A549 (cell line): Measurements from ENCODE around the gene HS3ST3B1. TPM values are rescaled to one million over a fixed set of nuclear protein-coding genes. Genes with fewer than 3 reads are reported as not detected.

Source experiments
- ATAC-seq, 2 experiments: fragments of 200-7000 bp in 1 of 2; fragments of >200 bp in 1 of 2; cut with Nextera tagmentation in 1 of 2; cut with Tn5 transposase in 1 of 2; 3 replicates each; pipeline versions ENCODE4 v1.8.0 to v1.9.1; 2018 to 2020; ENCODE audit warnings: mild to moderate bottlenecking in 1 of 2, moderate library complexity in 1 of 2
- CTCF ChIA-PET: fragments of 300-600 bp; sonication (Branson Sonifier 250); formaldehyde crosslinking; extraction: SDS; loops from one replicate; lab custom pipeline; 2021; ENCODE audit warnings: antibody characterized with exemption, inconsistent platforms; lab: Yijun Ruan, JAX
- POLR2A ChIA-PET: fragments of 350-600 bp; formaldehyde crosslinking; extraction: SDS; loops from one replicate; lab custom pipeline; 2021; ENCODE audit warnings: antibody characterized with exemption, inconsistent platforms; lab: Yijun Ruan, JAX
- DNase-seq, 2 experiments: peaks; one replicate each; pipeline versions ENCODE4 v3.0.0 to v3.0.0-alpha.2; 2011 to 2016; ENCODE audit warnings: low read depth in 1 of 2, low spot score in 1 of 2
- FAIRE-seq: peaks from 2 replicates; lab custom pipeline; 2011; peaks lifted over from hg19 to GRCh38; lab: Jason Lieb, UNC
- H3K27ac ChIP-seq, 2 experiments: fragments of >200 bp; sonication (Bioruptor Twin); formaldehyde crosslinking; 3 replicates each; pipeline ENCODE4 v1.5.1; 2016 to 2017
- H3K4me1 ChIP-seq: fragments of >200 bp; sonication (Bioruptor Twin); formaldehyde crosslinking; 3 replicates; pipeline ENCODE4 v1.6.1; 2016
- H3K4me2 ChIP-seq: fragments of >200 bp; sonication (Bioruptor Twin); formaldehyde crosslinking; 3 replicates; pipeline ENCODE4 v1.6.1; 2016
- H3K4me3 ChIP-seq: fragments of >200 bp; sonication (Bioruptor Twin); formaldehyde crosslinking; 3 replicates; pipeline ENCODE4 v1.5.1; 2016
- H3K9me3 ChIP-seq: fragments of >200 bp; sonication (Bioruptor Twin); formaldehyde crosslinking; 3 replicates; pipeline ENCODE4 v1.6.1; 2016
- BHLHE40 ChIP-seq: IDR thresholded peaks from 2 replicates; pipeline ENCODE4 v1.6.1; 2012; ENCODE audit warnings: low read depth, low read length, inconsistent platforms
- CEBPB ChIP-seq, 2 experiments: fragments of >200 bp in 1 of 2; sonication (Bioruptor Twin) in 1 of 2; formaldehyde crosslinking in 1 of 2; IDR thresholded peaks; 2 replicates each; pipeline ENCODE4 v1.6.1; 2012 to 2016
- CHD2 ChIP-seq: fragments of 150-350 bp; IDR thresholded peaks from 2 replicates; pipeline ENCODE4 v1.6.1; 2014; ENCODE audit warnings: low read length; ENCODE audit not compliant: partially characterized antibody
- CHD4 ChIP-seq: fragments of 200-600 bp; sonication (generic); IDR thresholded peaks from 2 replicates; pipeline ENCODE4 v1.6.1; 2016; ENCODE audit warnings: antibody characterized with exemption, mild to moderate bottlenecking, borderline replicate concordance
- EP300 ChIP-seq, 2 experiments: fragments of >200 bp; sonication (Bioruptor Twin); formaldehyde crosslinking; IDR thresholded peaks; 2 replicates in 1 of 2; 3 replicates in 1 of 2; pipeline ENCODE4 v1.6.1; 2016 to 2017
- ESRRA ChIP-seq: fragments of 150-350 bp; IDR thresholded peaks from 2 replicates; pipeline ENCODE4 v1.6.1; 2014; ENCODE audit warnings: mild to moderate bottlenecking, low read length, borderline replicate concordance
- FOSL2 ChIP-seq, 2 experiments: fragments of 450-650 bp in 1 of 2; fragments of >200 bp in 1 of 2; sonication (Bioruptor Twin) in 1 of 2; formaldehyde crosslinking; IDR thresholded peaks; 2 replicates each; pipeline versions ENCODE4 v1.5.0 to v1.6.1; 2016 to 2020; ENCODE audit warnings: mild to moderate bottlenecking in 1 of 2, moderate library complexity in 1 of 2
- FOXS1 ChIP-seq: fragments of 250-450 bp; sonication (Bioruptor Pico); IDR thresholded peaks from 2 replicates; pipeline ENCODE4 v1.5.0; 2020; ENCODE audit warnings: mild to moderate bottlenecking, moderate library complexity
- HDAC2 ChIP-seq: fragments of 200-600 bp; sonication (generic); IDR thresholded peaks from 2 replicates; pipeline ENCODE4 v1.6.1; 2016
- HOXB13 ChIP-seq: fragments of 250-450 bp; sonication (Bioruptor Pico); IDR thresholded peaks from 2 replicates; pipeline ENCODE4 v1.5.0; 2020; ENCODE audit warnings: low read depth, mild to moderate bottlenecking, moderate library complexity
- HOXB5 ChIP-seq: fragments of 250-450 bp; sonication (Bioruptor Pico); IDR thresholded peaks from 2 replicates; pipeline ENCODE4 v1.5.0; 2020; ENCODE audit warnings: mild to moderate bottlenecking, moderate library complexity
- JUN ChIP-seq, 2 experiments: fragments of >200 bp; sonication (Bioruptor Twin); formaldehyde crosslinking; IDR thresholded peaks; 2 replicates in 1 of 2; 3 replicates in 1 of 2; pipeline ENCODE4 v1.6.1; 2016 to 2017
- JUNB ChIP-seq: fragments of >200 bp; sonication (Bioruptor Twin); formaldehyde crosslinking; IDR thresholded peaks from 2 replicates; pipeline ENCODE4 v1.6.1; 2016
- MAFK ChIP-seq: fragments of 450-650 bp; IDR thresholded peaks from 2 replicates; pipeline ENCODE4 v1.6.1; 2014; ENCODE audit not compliant: partially characterized antibody
- MYC ChIP-seq: IDR thresholded peaks from 2 replicates; pipeline ENCODE4 v1.6.1; 2012; ENCODE audit warnings: mild to moderate bottlenecking, inconsistent platforms, low read length, improper control_type of control experiment, borderline replicate concordance
- NPAS2 ChIP-seq: fragments of 250-450 bp; sonication (Bioruptor Pico); IDR thresholded peaks from 2 replicates; pipeline ENCODE4 v1.8.0; 2022; ENCODE audit warnings: mild to moderate bottlenecking, moderate library complexity, borderline replicate concordance
- POLR2AphosphoS2 ChIP-seq: conservative IDR thresholded peaks from 2 replicates; pipeline ENCODE4 v1.6.1; 2012; ENCODE audit warnings: low read length, improper control_type of control experiment, inconsistent platforms
- RAD21 ChIP-seq, 2 experiments: fragments of >200 bp in 1 of 2; sonication (Bioruptor Twin) in 1 of 2; formaldehyde crosslinking in 1 of 2; IDR thresholded peaks in 1 of 2; conservative IDR thresholded peaks in 1 of 2; 2 replicates in 1 of 2; 3 replicates in 1 of 2; pipeline ENCODE4 v1.6.1; 2012 to 2018; ENCODE audit warnings: inconsistent platforms in 1 of 2
- RARB ChIP-seq: fragments of 250-450 bp; sonication (Bioruptor Pico); IDR thresholded peaks from 2 replicates; pipeline ENCODE4 v1.8.0; 2021; ENCODE audit warnings: mild to moderate bottlenecking, moderate library complexity
- SREBF2 ChIP-seq: fragments of 450-650 bp; IDR thresholded peaks from 2 replicates; pipeline ENCODE4 v1.6.1; 2014; ENCODE audit warnings: mild to moderate bottlenecking, moderate library complexity
- ZFP36 ChIP-seq: fragments of 450-650 bp; IDR thresholded peaks from 2 replicates; pipeline ENCODE4 v1.6.1; 2014; ENCODE audit warnings: borderline replicate concordance; ENCODE audit not compliant: partially characterized antibody
- ZNF302 ChIP-seq: fragments of 250-450 bp; sonication (Bioruptor Pico); IDR thresholded peaks from 2 replicates; pipeline ENCODE4 v1.9.0; 2021; ENCODE audit warnings: inconsistent platforms, mild to moderate bottlenecking, moderate library complexity
- ZSCAN20 ChIP-seq: fragments of 250-450 bp; sonication (Bioruptor Pico); IDR thresholded peaks from 2 replicates; pipeline ENCODE4 v1.8.0; 2022; ENCODE audit warnings: mild to moderate bottlenecking, moderate library complexity
- WGBS: methylation state at CpG from one replicate; pipeline ENCODE4 v1.1.6; 2017; ENCODE audit errors: missing lambda C conversion rate; 5-methylcytosine and 5-hydroxymethylcytosine counted together
- polyA plus RNA-seq, 4 experiments: library from polyadenylated mRNA; depleted of rRNA in 3 of 4; stranded (reverse); fragments of >200 nt; fragmentation: RNase III in 1 of 4; extraction: RNeasy Plus Mini Kit Qiagen cat#74134 plus additional on column Dnase treatment in 1 of 4; gene quantifications; 2 replicates in 3 of 4; 3 replicates in 1 of 4; pipeline ENCODE4 v1.2.3, GENCODE V29; 2011 to 2017
- TF ChIP-seq, protein P1 (sequence below): IDR thresholded peaks from 2 replicates; pipeline ENCODE4 v1.6.1; 2012
- TF ChIP-seq, protein P2 (sequence below): IDR thresholded peaks from 2 replicates; pipeline ENCODE4 v1.6.1; 2012; ENCODE audit warnings: low read depth, borderline replicate concordance
- TF ChIP-seq, protein P3 (sequence below): fragments of >200 bp; sonication (Bioruptor Twin); formaldehyde crosslinking; IDR thresholded peaks from 3 replicates; pipeline ENCODE4 v1.6.1; 2016
- TF ChIP-seq, protein P4 (sequence below): fragments of >200 bp; sonication (Bioruptor Twin); formaldehyde crosslinking; IDR thresholded peaks from 2 replicates; pipeline ENCODE4 v1.6.1; 2016

The HS3ST3B1 gene
- polyA plus RNA-seq, 2 of the 4 experiments (the other 2 are of a cell fraction), result 0.15 to 0.44 TPM

DNA sequence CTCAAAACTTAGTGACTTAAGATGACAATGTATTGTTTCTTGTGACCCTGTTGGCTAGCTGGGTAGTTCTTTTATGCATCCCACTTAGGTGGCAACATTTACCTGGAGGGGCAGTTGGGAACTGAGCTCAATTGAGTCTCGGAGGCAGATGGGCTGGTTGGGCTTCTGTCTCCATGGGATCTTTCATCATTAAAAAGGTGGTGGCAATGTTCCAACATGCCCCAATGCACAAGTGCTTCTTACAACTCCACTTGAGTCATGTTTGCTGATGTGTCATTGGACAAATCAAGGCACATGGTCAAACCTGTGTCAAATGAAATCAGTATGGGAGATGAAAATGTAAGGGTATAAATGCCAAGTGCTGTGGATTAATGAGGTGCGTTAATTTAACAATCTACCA, 11.7 kb upstream of the HS3ST3B1 start:
- ATAC-seq, result no peak
- H3K9me3 ChIP-seq, result peaks cover 18% of the 10 kb centered on the region; the same call in 1 of the 3 replicates
- no peak overlapping the region for H3K27ac ChIP-seq
- POLR2A ChIA-PET, result no interaction called here
- CTCF ChIA-PET, result interaction anchor here (1.5 kb wide), 1 partner anchor 14 kb away, joined by 3 read pairs; no protein-coding TSS in a partner anchor
- TF ChIP-seq BHLHE40, result no peak
- TF ChIP-seq JUN (IDR thresholded peaks at IDR 0.05), result no peak
- no peak for TF ChIP-seq CHD4
- no peak for TF ChIP-seq ZFP36
- no peak for TF ChIP-seq ZSCAN20 (CRISPR knock-in tag)
- TF ChIP-seq HOXB5 (CRISPR knock-in tag), result no peak
- TF ChIP-seq RARB (CRISPR knock-in tag), result no peak
- TF ChIP-seq ESRRA, result no peak
- TF ChIP-seq ZNF302 (CRISPR knock-in tag), result no peak
- no peak for TF ChIP-seq JUNB
- TF ChIP-seq RAD21 (conservative IDR thresholded peaks at IDR 0.05 in 1 of 2, IDR thresholded peaks at IDR 0.05 in 1 of 2), result no peak
- no peak for TF ChIP-seq EP300 (IDR thresholded peaks at IDR 0.05)
- TF ChIP-seq HDAC2, result no peak
- H3K4me1 ChIP-seq, result no peaks in the 10 kb centered on the region
- DNase-seq, result no peak
- no peak for FAIRE-seq
- H3K4me2 ChIP-seq, result no peak overlapping the region
- H3K4me3 ChIP-seq, result no peak overlapping the region
- WGBS, result 41% methylated on average over 2 of the region's 2 CpGs

DNA sequence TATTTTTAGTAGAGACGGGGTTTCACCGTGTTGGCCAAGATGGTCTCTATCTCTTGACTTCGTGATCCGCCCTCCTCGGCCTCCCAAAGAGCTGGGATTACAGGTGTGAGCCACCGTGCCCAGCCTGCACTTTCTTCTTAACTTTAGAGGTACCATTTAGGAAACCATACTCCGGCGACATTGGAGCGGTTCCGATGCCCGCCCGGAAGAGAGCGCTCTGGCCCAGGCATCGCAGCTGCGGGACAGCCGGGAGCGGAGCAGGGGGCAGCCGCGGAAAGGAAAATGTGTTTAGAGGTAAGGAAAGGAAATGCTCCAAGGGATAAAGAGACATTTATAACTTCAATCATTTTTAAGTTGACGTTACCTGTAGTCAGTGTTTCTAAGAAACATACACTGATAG, 6.0 kb upstream of the HS3ST3B1 start:
- POLR2A ChIA-PET, result no interaction called here
- no peak for FAIRE-seq

DNA sequence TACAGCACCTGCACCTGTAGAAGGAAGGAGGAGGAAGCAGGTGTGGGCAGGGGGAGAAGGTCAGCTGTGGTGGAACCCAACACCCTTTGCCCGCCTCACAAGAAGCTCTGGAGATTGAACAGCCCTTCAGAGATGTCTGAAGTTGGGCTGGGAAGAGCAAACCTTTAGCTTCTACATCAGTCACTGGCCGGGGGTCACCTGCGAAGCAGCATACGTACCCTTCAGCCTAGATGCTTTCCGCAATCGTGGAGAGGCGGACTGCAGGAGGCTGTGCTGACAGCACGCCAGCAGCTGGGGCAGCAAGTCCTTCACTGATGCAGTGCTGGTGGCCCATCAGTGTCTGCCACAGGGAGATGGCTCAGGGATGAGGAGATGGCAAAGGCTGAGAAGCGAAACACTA, 5.2 kb upstream of the HS3ST3B1 start:
- ATAC-seq, result no peak
- no peak for TF ChIP-seq POLR2AphosphoS2
- no peak for TF ChIP-seq MAFK
- TF ChIP-seq RAD21 (conservative IDR thresholded peaks at IDR 0.05 in 1 of 2, IDR thresholded peaks at IDR 0.05 in 1 of 2), result no peak
- TF ChIP-seq SREBF2, result no peak
- TF ChIP-seq, protein P1, sequence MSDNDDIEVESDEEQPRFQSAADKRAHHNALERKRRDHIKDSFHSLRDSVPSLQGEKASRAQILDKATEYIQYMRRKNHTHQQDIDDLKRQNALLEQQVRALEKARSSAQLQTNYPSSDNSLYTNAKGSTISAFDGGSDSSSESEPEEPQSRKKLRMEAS, result no peak
- TF ChIP-seq NPAS2, result no peak

More for the DNA sequence above, 6.0 kb upstream of the HS3ST3B1 start:
- no peak for DNase-seq
- TF ChIP-seq, protein P2, sequence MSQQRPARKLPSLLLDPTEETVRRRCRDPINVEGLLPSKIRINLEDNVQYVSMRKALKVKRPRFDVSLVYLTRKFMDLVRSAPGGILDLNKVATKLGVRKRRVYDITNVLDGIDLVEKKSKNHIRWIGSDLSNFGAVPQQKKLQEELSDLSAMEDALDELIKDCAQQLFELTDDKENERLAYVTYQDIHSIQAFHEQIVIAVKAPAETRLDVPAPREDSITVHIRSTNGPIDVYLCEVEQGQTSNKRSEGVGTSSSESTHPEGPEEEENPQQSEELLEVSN, result no peak
- TF ChIP-seq, protein P3, sequence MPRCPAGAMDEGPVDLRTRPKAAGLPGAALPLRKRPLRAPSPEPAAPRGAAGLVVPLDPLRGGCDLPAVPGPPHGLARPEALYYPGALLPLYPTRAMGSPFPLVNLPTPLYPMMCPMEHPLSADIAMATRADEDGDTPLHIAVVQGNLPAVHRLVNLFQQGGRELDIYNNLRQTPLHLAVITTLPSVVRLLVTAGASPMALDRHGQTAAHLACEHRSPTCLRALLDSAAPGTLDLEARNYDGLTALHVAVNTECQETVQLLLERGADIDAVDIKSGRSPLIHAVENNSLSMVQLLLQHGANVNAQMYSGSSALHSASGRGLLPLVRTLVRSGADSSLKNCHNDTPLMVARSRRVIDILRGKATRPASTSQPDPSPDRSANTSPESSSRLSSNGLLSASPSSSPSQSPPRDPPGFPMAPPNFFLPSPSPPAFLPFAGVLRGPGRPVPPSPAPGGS, result no peak
- TF ChIP-seq CEBPB (IDR thresholded peaks at IDR 0.05) (no peak), CHD2 (no peak), ZFP36 (no peak), FOSL2 (IDR thresholded peaks at IDR 0.05) (no peak), FOSL2 (CRISPR knock-in tag; IDR thresholded peaks at IDR 0.05) (no peak), FOXS1 (CRISPR knock-in tag) (no peak), NPAS2 (no peak), HOXB13 (CRISPR knock-in tag) (no peak), MYC (no peak), CHD4 (no peak)
- TF ChIP-seq, protein P4, sequence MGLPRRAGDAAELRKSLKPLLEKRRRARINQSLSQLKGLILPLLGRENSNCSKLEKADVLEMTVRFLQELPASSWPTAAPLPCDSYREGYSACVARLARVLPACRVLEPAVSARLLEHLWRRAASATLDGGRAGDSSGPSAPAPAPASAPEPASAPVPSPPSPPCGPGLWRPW, result no peak
- H3K4me2 ChIP-seq, result no peak overlapping the region
- no peak overlapping the region for H3K27ac ChIP-seq
- CTCF ChIA-PET, result interaction anchor here (1.0 kb wide), 1 partner anchor 11 kb away, joined by 3 read pairs; no protein-coding TSS in a partner anchor
- peaks cover 11% of the 10 kb centered on the region; the same call in 1 of the 3 replicates for H3K4me1 ChIP-seq
- peaks cover 9% of the 10 kb centered on the region; the same call in 1 of the 3 replicates for H3K9me3 ChIP-seq
- H3K4me3 ChIP-seq, result no peak overlapping the region
- no peak for ATAC-seq
- 68% methylated on average over 20 of the region's 20 CpGs for WGBS

More for the DNA sequence above, 5.2 kb upstream of the HS3ST3B1 start:
- no peak overlapping the region for H3K27ac ChIP-seq
- H3K9me3 ChIP-seq, result peaks cover 3% of the 10 kb centered on the region; the same call in 1 of the 3 replicates
- 54% methylated on average over 9 of the region's 9 CpGs for WGBS
- POLR2A ChIA-PET, result no interaction called here
- H3K4me3 ChIP-seq, result no peak overlapping the region
- peaks cover 17% of the 10 kb centered on the region; the same call in 2 of the 3 replicates for H3K4me1 ChIP-seq
- CTCF ChIA-PET, result interaction anchor here (0.6 to 2.1 kb wide), 4 partner anchors 10 to 756 kb away, joined by 3 to 5 read pairs (median 4); no protein-coding TSS in a partner anchor
- FAIRE-seq (no peak), DNase-seq (no peak)
- H3K4me2 ChIP-seq, result no peak overlapping the region
